Erythroblast (primary cell): Measurements from ENCODE around the gene PDSS1.

ENCODE experiments used
- GATA1 ChIP-seq: IDR thresholded peaks from 2 replicates; pipeline ENCODE4 v1.6.1; 2011; ENCODE audit warnings: low read depth, mild to moderate bottlenecking, control low read depth, low read length, moderate library complexity
- POLR2A ChIP-seq: IDR thresholded peaks from 2 replicates; pipeline ENCODE4 v1.6.1; 2011; ENCODE audit warnings: mild to moderate bottlenecking, low read length

GRCh38 chr10:26706206-26706605 is 8.7 kb downstream of the PDSS1 start:
- no peak for TF ChIP-seq POLR2A
- TF ChIP-seq GATA1 = no peak
